ENCODE results near the gene PLPP3. TPM values are rescaled to one million over a fixed set of nuclear protein-coding genes. Genes with fewer than 3 reads are reported as not detected.

Gene PLPP3
- total and polyA plus RNA-seq, 9 of the 15 experiments (the other 6 are each of a cell fraction or from before 2014, with no cell fraction given): 0.07 to 0.54 (median 0.20) TPM

- Histone ChIP-seq H3K27me3 (ENCODE audit: control insufficient read depth in 2 of 2, insufficient read depth in 2 of 2, low read length in 2 of 2) (peaks cover 0 to 4% of the 10 kb centered on the region in 2 experiments; a peak in 2 of 5 replicates), H3K27ac (ENCODE audit: extremely low read depth, low read depth, low read length) (no peak overlapping the region), H3K79me2 (ENCODE audit: control insufficient read depth, insufficient read depth, low read length) (no peaks in the 10 kb centered on the region), H4K20me1 (replicated peaks; ENCODE audit: control insufficient read depth, insufficient read depth, low read length) (no peaks in the 10 kb centered on the region), H3K36me3 (ENCODE audit: control insufficient read depth, insufficient read depth, low read length) (no peaks in the 10 kb centered on the region), H3K4me1 (replicated peaks in 1 of 2; ENCODE audit: control insufficient read depth in 2 of 2, insufficient read depth in 2 of 2, low read length in 2 of 2) (no peaks in the 10 kb centered on the region; a peak in 1 of 5 replicates), H3K9ac (ENCODE audit: insufficient read depth in 1 of 2, low read depth in 2 of 2, low read length in 2 of 2) (no peak overlapping the region), H3K9me3 (replicated peaks; ENCODE audit: control insufficient read depth, insufficient read depth, low read depth, low read length) (no peaks in the 10 kb centered on the region), H3K4me2 (ENCODE audit: insufficient read depth, low read length) (no peak overlapping the region), H3K4me3 (no peak overlapping the region), H2AFZ (ENCODE audit: low read depth, low read length) (0 out of 2 replicates have a peak overlapping the region, but pooled peaks have one; percentile 16), H3K9me1 (ENCODE audit: control insufficient read depth, insufficient read depth, low read length) (no peaks in the 10 kb centered on the region)
- ChIA-PET CTCF (ENCODE audit: low intra/inter-chr PET ratio) (no interaction called here), POLR2A (no interaction called here)
- BruUV-seq (replicated peaks): no TSS peak
- WGBS (ENCODE audit: insufficient coverage, low coverage, missing lambda C conversion rate): 7% methylated on average over 10 of the region's 10 CpGs
- ATAC-seq: peak; percentile 48; the same call in 2 of the 3 replicates
- TF ChIP-seq ATF1 (CRISPR knock-in tag; IDR thresholded peaks at IDR 0.05) (no peak), ATF1 (tag; IDR thresholded peaks at IDR 0.05) (no peak), NR4A1 (CRISPR knock-in tag; IDR thresholded peaks at IDR 0.05) (no peak), NR4A1 (tag; IDR thresholded peaks at IDR 0.05) (no peak)
- FAIRE-seq: no peak
- intact Hi-C loops (cut with micrococcal nuclease) (no loop called here), in situ Hi-C loops (cut with MboI) (no loop called here)
- no peak for DNase-seq (ENCODE audit: extremely low read depth in 1 of 4, low spot score in 3 of 4)
These were observed 125.8 kb downstream of the PLPP3 start for GRCh38 chr1:56453417-56454078.

GRCh38 chr1:56453016-56453415 is 126.3 kb downstream of the PLPP3 start:
- no peak for ATAC-seq
- H3K79me2 ChIP-seq (ENCODE audit: control insufficient read depth, insufficient read depth, low read length): no peaks in the 10 kb centered on the region
- no peaks in the 10 kb centered on the region; a peak in 1 of 5 replicates for H3K4me1 ChIP-seq (replicated peaks in 1 of 2; ENCODE audit: control insufficient read depth in 2 of 2, insufficient read depth in 2 of 2, low read length in 2 of 2)
- H3K4me3 ChIP-seq: no peak overlapping the region
- BruUV-seq (replicated peaks): no TSS peak
- no peak overlapping the region for H3K9ac ChIP-seq (ENCODE audit: insufficient read depth in 1 of 2, low read depth in 2 of 2, low read length in 2 of 2)
- H2AFZ ChIP-seq (ENCODE audit: low read depth, low read length): no peak overlapping the region
- no peak for FAIRE-seq
- no peak overlapping the region for H3K27ac ChIP-seq (ENCODE audit: extremely low read depth, low read depth, low read length)
- in situ Hi-C loops (cut with MboI): no loop called here
- WGBS (ENCODE audit: insufficient coverage, low coverage, missing lambda C conversion rate): 28% methylated on average over 4 of the region's 4 CpGs
- H3K36me3 ChIP-seq (ENCODE audit: control insufficient read depth, insufficient read depth, low read length): no peaks in the 10 kb centered on the region
- H3K27me3 ChIP-seq (ENCODE audit: control insufficient read depth in 2 of 2, insufficient read depth in 2 of 2, low read length in 2 of 2): peaks cover 0 to 2% of the 10 kb centered on the region in 2 experiments; a peak in 2 of 5 replicates
- H3K9me3 ChIP-seq (replicated peaks; ENCODE audit: control insufficient read depth, insufficient read depth, low read depth, low read length): no peaks in the 10 kb centered on the region
- H3K4me2 ChIP-seq (ENCODE audit: insufficient read depth, low read length): no peak overlapping the region
- no peak for DNase-seq (ENCODE audit: extremely low read depth in 1 of 4, low spot score in 3 of 4)
- intact Hi-C loops (cut with micrococcal nuclease): no loop called here
- POLR2A ChIA-PET: no interaction called here
- no peaks in the 10 kb centered on the region for H4K20me1 ChIP-seq (replicated peaks; ENCODE audit: control insufficient read depth, insufficient read depth, low read length)
- CTCF ChIA-PET (ENCODE audit: low intra/inter-chr PET ratio): no interaction called here
- H3K9me1 ChIP-seq (ENCODE audit: control insufficient read depth, insufficient read depth, low read length): no peaks in the 10 kb centered on the region
- no peak for TF ChIP-seq TAF9B (IDR thresholded peaks at IDR 0.05; ENCODE audit: partially characterized antibody)
- no peak for TF ChIP-seq SP2 (IDR thresholded peaks at IDR 0.05; ENCODE audit: extremely low read depth, low read depth, low read length, poor library complexity, severe bottlenecking)
- no peak for TF ChIP-seq HNRNPK (IDR thresholded peaks at IDR 0.05; ENCODE audit: low read depth, low read length, poor library complexity, severe bottlenecking)
- TF ChIP-seq ZNF77 (CRISPR knock-in tag; IDR thresholded peaks at IDR 0.05): no peak
- TF ChIP-seq, protein P1, sequence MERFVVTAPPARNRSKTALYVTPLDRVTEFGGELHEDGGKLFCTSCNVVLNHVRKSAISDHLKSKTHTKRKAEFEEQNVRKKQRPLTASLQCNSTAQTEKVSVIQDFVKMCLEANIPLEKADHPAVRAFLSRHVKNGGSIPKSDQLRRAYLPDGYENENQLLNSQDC (CRISPR knock-in tag; IDR thresholded peaks at IDR 0.05): no peak
- no peak for TF ChIP-seq BCOR (IDR thresholded peaks at IDR 0.05)
- TF ChIP-seq ZFP91 (CRISPR knock-in tag; IDR thresholded peaks at IDR 0.05): no peak
- no peak for TF ChIP-seq ZNF583 (CRISPR knock-in tag; IDR thresholded peaks at IDR 0.05)
- TF ChIP-seq, protein P2, sequence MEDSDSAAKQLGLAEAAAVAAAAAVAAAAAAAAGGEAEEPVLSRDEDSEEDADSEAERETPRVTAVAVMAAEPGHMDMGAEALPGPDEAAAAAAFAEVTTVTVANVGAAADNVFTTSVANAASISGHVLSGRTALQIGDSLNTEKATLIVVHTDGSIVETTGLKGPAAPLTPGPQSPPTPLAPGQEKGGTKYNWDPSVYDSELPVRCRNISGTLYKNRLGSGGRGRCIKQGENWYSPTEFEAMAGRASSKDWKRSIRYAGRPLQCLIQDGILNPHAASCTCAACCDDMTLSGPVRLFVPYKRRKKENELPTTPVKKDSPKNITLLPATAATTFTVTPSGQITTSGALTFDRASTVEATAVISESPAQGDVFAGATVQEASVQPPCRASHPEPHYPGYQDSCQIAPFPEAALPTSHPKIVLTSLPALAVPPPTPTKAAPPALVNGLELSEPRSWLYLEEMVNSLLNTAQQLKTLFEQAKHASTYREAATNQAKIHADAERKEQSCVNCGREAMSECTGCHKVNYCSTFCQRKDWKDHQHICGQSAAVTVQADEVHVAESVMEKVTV (CRISPR knock-in tag; IDR thresholded peaks at IDR 0.05): no peak
- no peak for TF ChIP-seq POLR2AphosphoS2 (IDR thresholded peaks at IDR 0.05; ENCODE audit: low read length)
